K562 (cell line): Measurements from ENCODE around the gene ERGIC1. TPM values are rescaled to one million over a fixed set of nuclear protein-coding genes. Genes with fewer than 3 reads are reported as not detected.

Experiments used
- ADNP ChIP-seq: fragments of 200-800 bp; sonication (Bioruptor generic); IDR thresholded peaks from 2 replicates; pipeline ENCODE4 v1.6.1; 2016; ENCODE audit warnings: missing genetic modification characterization, missing compliant biosample characterization
- AFF1 ChIP-seq, 2 experiments: fragments of 450-650 bp; IDR thresholded peaks; 2 replicates each; pipeline ENCODE4 v1.6.1; 2018; ENCODE audit warnings: mild to moderate bottlenecking in 2 of 2, low read depth in 1 of 2; ENCODE audit not compliant: partially characterized antibody in 2 of 2
- E2F8 ChIP-seq: fragments of 450-650 bp; IDR thresholded peaks from 2 replicates; pipeline ENCODE4 v1.7.1; 2018; ENCODE audit warnings: mild to moderate bottlenecking, low read depth; ENCODE audit not compliant: partially characterized antibody
- EP400 ChIP-seq: fragments of 450-650 bp; IDR thresholded peaks from 2 replicates; pipeline ENCODE4 v1.6.1; 2017; ENCODE audit warnings: antibody characterized with exemption, mild to moderate bottlenecking, moderate library complexity
- HMG20B ChIP-seq: fragments of 250-450 bp; sonication (Bioruptor Pico); IDR thresholded peaks from 2 replicates; pipeline ENCODE4 v1.5.0; 2021; ENCODE audit warnings: mild to moderate bottlenecking
- MAFG ChIP-seq: fragments of 450-650 bp; conservative IDR thresholded peaks from 2 replicates; pipeline ENCODE4 v1.6.1; 2016; ENCODE audit warnings: missing genetic modification characterization, missing compliant biosample characterization
- MCM2 ChIP-seq: fragments of 450-650 bp; IDR thresholded peaks from 2 replicates; pipeline ENCODE4 v1.6.1; 2017; ENCODE audit warnings: low read depth, mild to moderate bottlenecking
- MECOM ChIP-seq: fragments of 250-450 bp; sonication (Bioruptor Pico); IDR thresholded peaks from 2 replicates; pipeline ENCODE4 v1.8.0; 2022; ENCODE audit warnings: inconsistent platforms
- NFE2 ChIP-seq: IDR thresholded peaks from 2 replicates; pipeline ENCODE4 v1.6.1; 2014; ENCODE audit warnings: antibody characterized with exemption, low read depth
- NRF1 ChIP-seq, 2 experiments: fragments of 450-650 bp; IDR thresholded peaks in 1 of 2; conservative IDR thresholded peaks in 1 of 2; 2 replicates each; pipeline ENCODE4 v1.6.1; 2014; ENCODE audit warnings: mild to moderate bottlenecking in 2 of 2
- NUFIP1 ChIP-seq: fragments of 450-650 bp; IDR thresholded peaks from 2 replicates; pipeline ENCODE4 v1.6.1; 2018; ENCODE audit not compliant: partially characterized antibody
- PHF20 ChIP-seq: fragments of 450-650 bp; IDR thresholded peaks from 2 replicates; pipeline ENCODE4 v1.6.1; 2018; ENCODE audit not compliant: partially characterized antibody
- SIN3B ChIP-seq: fragments of 450-650 bp; IDR thresholded peaks from 2 replicates; pipeline ENCODE4 v1.6.1; 2017; ENCODE audit warnings: low read depth, mild to moderate bottlenecking, moderate library complexity
- TCFL5 ChIP-seq: fragments of 250-450 bp; sonication (Bioruptor Pico); conservative IDR thresholded peaks from 2 replicates; pipeline ENCODE4 v1.6.1; 2021; ENCODE audit warnings: mild to moderate bottlenecking, moderate library complexity, matching md5 sums
- TEAD1 ChIP-seq, 2 experiments: fragments of 450-650 bp in 1 of 2; sonication (generic) in 1 of 2; formaldehyde crosslinking; IDR thresholded peaks; 2 replicates each; pipeline versions ENCODE4 v1.4.0 to v1.8.0; 2020 to 2022; ENCODE audit warnings: mild to moderate bottlenecking in 2 of 2, missing genetic modification reagents in 1 of 2
- THAP12 ChIP-seq: fragments of 250-450 bp; sonication (Bioruptor Pico); IDR thresholded peaks from 2 replicates; pipeline ENCODE4 v1.9.0; 2021; ENCODE audit warnings: mild to moderate bottlenecking, inconsistent platforms
- ZBTB17 ChIP-seq: fragments of 450-650 bp; formaldehyde crosslinking; IDR thresholded peaks from 2 replicates; pipeline ENCODE4 v1.4.0; 2020; ENCODE audit warnings: mild to moderate bottlenecking
- ZBTB26 ChIP-seq: fragments of 450-650 bp; formaldehyde crosslinking; IDR thresholded peaks from 2 replicates; pipeline ENCODE4 v1.4.0; 2022; ENCODE audit warnings: missing genetic modification characterization
- ZEB2 ChIP-seq: fragments of 450-650 bp; IDR thresholded peaks from 2 replicates; pipeline ENCODE4 v1.6.1; 2016
- polyA plus RNA-seq, 8 experiments: library from polyadenylated mRNA; depleted of rRNA in 4 of 8; stranded (reverse) in 5 of 8; unstranded in 3 of 8; fragments of >200 nt; fragmentation: Nextera tagmentation in 2 of 8; fragmentation: Illumina TruSeq in 1 of 8; extraction: Ambion mirVana in 2 of 8; extraction: Trizol in 1 of 8; gene quantifications; 2 replicates each; pipeline versions ENCODE4 v1.2.1 to v1.2.3, GENCODE V29; 2011 to 2014; ENCODE audit warnings: inconsistent platforms in 1 of 8, missing spikeins in 1 of 8
- total RNA-seq, 7 experiments: library from RNA; depleted of rRNA in 6 of 7; stranded (reverse); fragments of >200 nt in 6 of 7; fragmentation: Illumina TruSeq in 2 of 7; extraction: Trizol in 2 of 7; gene quantifications; 2 replicates each; pipeline versions ENCODE4 v1.2.1 to v1.2.3, GENCODE V29; 2011 to 2021; ENCODE audit warnings: low replicate concordance in 1 of 7

ERGIC1 gene
- total and polyA plus RNA-seq, 9 of the 15 experiments (the other 6 are each of a cell fraction or from before 2014, with no cell fraction given) = 5.5 to 68.4 (median 36.4) TPM

- TF ChIP-seq TEAD1 (CRISPR knock-in tag; IDR thresholded peaks at IDR 0.05) = no peak
- TF ChIP-seq MECOM (CRISPR knock-in tag) = no peak
- no peak for TF ChIP-seq PHF20
- TF ChIP-seq MAFG (tag) = no peak
- no peak for TF ChIP-seq ZBTB17
- no peak for TF ChIP-seq ADNP (tag)
- no peak for TF ChIP-seq E2F8
- no peak for TF ChIP-seq HMG20B (CRISPR knock-in tag)
- TF ChIP-seq SIN3B = peak; percentile 30; the same call in 1 of the 2 replicates
- TF ChIP-seq NUFIP1 = no peak
- TF ChIP-seq NFE2 = no peak
- TF ChIP-seq MCM2 = no peak
- TF ChIP-seq ZBTB26 = no peak
- no peak for TF ChIP-seq AFF1 (IDR thresholded peaks at IDR 0.05; ENCODE audit: low read depth in 1 of 2, partially characterized antibody in 2 of 2)
- TF ChIP-seq ZEB2 = no peak
- TF ChIP-seq EP400 = peak; percentile 37; the same call in 1 of the 2 replicates
- TF ChIP-seq THAP12 = no peak
- peak; percentile 68 to 73 for TF ChIP-seq NRF1 (conservative IDR thresholded peaks at IDR 0.05 in 1 of 2, IDR thresholded peaks at IDR 0.05 in 1 of 2)
- TF ChIP-seq TCFL5 (CRISPR knock-in tag) = no peak
These were observed at the start of gene ERGIC1 (continued) for GRCh38 chr5:172833686-172834414.
